ENCODE measurements around the gene C9orf85.

Gene C9orf85

GRCh38 chr9:71920456-71921189, 9.2 kb downstream of the C9orf85 start:
- Histone ChIP-seq H3K9me3 (replicated peaks; ENCODE audit: insufficient read depth, low read length) (no peaks in the 10 kb centered on the region), H4K20me1 (ENCODE audit: insufficient read depth, low read length) (no peaks in the 10 kb centered on the region), H3K9ac (ENCODE audit: low read length) (peak overlapping the region; percentile 38; the same call in 1 of the 2 replicates), H3K9me2 (replicated peaks; ENCODE audit: insufficient read depth, low read length) (no peaks in the 10 kb centered on the region), H3K4me1 (ENCODE audit: low read length) (peaks cover 39% of the 10 kb centered on the region), H3K79me2 (ENCODE audit: low read length) (peaks cover 90% of the 10 kb centered on the region), H3F3A (ENCODE audit: insufficient read depth, low read length) (peaks cover 15% of the 10 kb centered on the region), H3K27ac (ENCODE audit: low read length) (peak overlapping the region; percentile 85), H3K4me3 (ENCODE audit: low read length) (no peak overlapping the region), H3K4me2 (ENCODE audit: low read depth, low read length) (peak overlapping the region; percentile 35), H2AFZ (ENCODE audit: low read length) (no peak overlapping the region), H3K36me3 (replicated peaks; ENCODE audit: insufficient read depth, low read length) (no peaks in the 10 kb centered on the region), H3K27me3 (replicated peaks; ENCODE audit: insufficient read depth, low read length) (no peaks in the 10 kb centered on the region)
- peak; percentile 90 for DNase-seq
- TF ChIP-seq CTCF (IDR thresholded peaks at IDR 0.05; ENCODE audit: low read length) (no peak), EZH2 (optimal IDR thresholded peaks at IDR 0.05; ENCODE audit: low read depth, low read length) (no peak), EZH2phosphoT487 (IDR thresholded peaks at IDR 0.05; ENCODE audit: low read length) (no peak)

GRCh38 chr9:71921190-71921814, 9.9 kb downstream of the C9orf85 start:
- Histone ChIP-seq H4K20me1 (ENCODE audit: insufficient read depth, low read length) (no peaks in the 10 kb centered on the region), H3K9me3 (replicated peaks; ENCODE audit: insufficient read depth, low read length) (no peaks in the 10 kb centered on the region), H2AFZ (ENCODE audit: low read length) (no peak overlapping the region), H3K27ac (ENCODE audit: low read length) (peak overlapping the region; percentile 85; the same call in 1 of the 2 replicates), H3K27me3 (replicated peaks; ENCODE audit: insufficient read depth, low read length) (no peaks in the 10 kb centered on the region), H3K79me2 (ENCODE audit: low read length) (peaks cover 83% of the 10 kb centered on the region), H3K36me3 (replicated peaks; ENCODE audit: insufficient read depth, low read length) (no peaks in the 10 kb centered on the region), H3K4me2 (ENCODE audit: low read depth, low read length) (peak overlapping the region; percentile 35), H3F3A (ENCODE audit: insufficient read depth, low read length) (peaks cover 15% of the 10 kb centered on the region), H3K9ac (ENCODE audit: low read length) (0 out of 2 replicates have a peak overlapping the region, but pooled peaks have one; percentile 38), H3K4me1 (ENCODE audit: low read length) (peaks cover 36% of the 10 kb centered on the region), H3K4me3 (ENCODE audit: low read length) (no peak overlapping the region), H3K9me2 (replicated peaks; ENCODE audit: insufficient read depth, low read length) (no peaks in the 10 kb centered on the region)
- TF ChIP-seq EZH2phosphoT487 (IDR thresholded peaks at IDR 0.05; ENCODE audit: low read length) (no peak), CTCF (IDR thresholded peaks at IDR 0.05; ENCODE audit: low read length) (no peak), EZH2 (optimal IDR thresholded peaks at IDR 0.05; ENCODE audit: low read depth, low read length) (no peak)
- no peak for DNase-seq

- TF ChIP-seq EZH2 (optimal IDR thresholded peaks at IDR 0.05; ENCODE audit: low read depth, low read length) (no peak), CTCF (IDR thresholded peaks at IDR 0.05; ENCODE audit: low read length) (no peak), EZH2phosphoT487 (IDR thresholded peaks at IDR 0.05; ENCODE audit: low read length) (no peak)
- Histone ChIP-seq H3K4me3 (ENCODE audit: low read length) (no peak overlapping the region), H3F3A (ENCODE audit: insufficient read depth, low read length) (peaks cover 10% of the 10 kb centered on the region), H3K27me3 (replicated peaks; ENCODE audit: insufficient read depth, low read length) (no peaks in the 10 kb centered on the region), H3K27ac (ENCODE audit: low read length) (no peak overlapping the region), H3K9me3 (replicated peaks; ENCODE audit: insufficient read depth, low read length) (no peaks in the 10 kb centered on the region), H3K79me2 (ENCODE audit: low read length) (peaks cover 71% of the 10 kb centered on the region), H4K20me1 (ENCODE audit: insufficient read depth, low read length) (no peaks in the 10 kb centered on the region), H3K9ac (ENCODE audit: low read length) (no peak overlapping the region), H2AFZ (ENCODE audit: low read length) (no peak overlapping the region), H3K4me2 (ENCODE audit: low read depth, low read length) (no peak overlapping the region), H3K4me1 (ENCODE audit: low read length) (peaks cover 25% of the 10 kb centered on the region), H3K36me3 (replicated peaks; ENCODE audit: insufficient read depth, low read length) (no peaks in the 10 kb centered on the region), H3K9me2 (replicated peaks; ENCODE audit: insufficient read depth, low read length) (no peaks in the 10 kb centered on the region)
- no peak for DNase-seq
These were observed 13.1 kb downstream of the C9orf85 start for GRCh38 chr9:71924576-71924975.

Measured in MM.1S (cell line).